ENCODE data around the gene MFGE8.

DNA sequence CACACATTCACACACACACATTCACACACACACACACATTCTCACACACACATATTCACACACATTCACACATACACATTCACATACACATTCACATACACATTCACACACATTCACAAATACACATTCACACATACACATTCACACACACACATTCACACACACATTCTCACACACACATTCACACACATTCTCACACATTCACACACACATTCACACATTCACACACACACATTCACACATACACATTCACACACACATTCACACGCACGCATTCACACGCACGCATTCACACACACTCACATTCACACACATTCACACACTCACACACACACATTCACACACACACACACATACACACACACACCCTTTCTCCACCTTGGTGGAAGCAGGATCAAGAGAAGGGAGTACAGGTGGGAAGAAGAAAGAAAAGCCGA lies 12.2 kb downstream of the MFGE8 start:
- TF ChIP-seq POLR2AphosphoS5 (IDR thresholded peaks at IDR 0.05; ENCODE audit: low read depth, low read length) (no peak), TAF1 (IDR thresholded peaks at IDR 0.05; ENCODE audit: borderline replicate concordance, insufficient read depth, low read length) (no peak), SIN3A (IDR thresholded peaks at IDR 0.05; ENCODE audit: borderline replicate concordance, insufficient read depth, low read length) (no peak)

Measured in PFSK-1 (cell line).